B cell (primary cell): Measurements from ENCODE around the gene EMP1. TPM values are rescaled to one million over a fixed set of nuclear protein-coding genes. Genes with fewer than 3 reads are reported as not detected.
A peak's percentile ranks its signal among the peaks of the same experiment; 100 is the strongest.

ENCODE experiments used
- ATAC-seq: fragments of 200-7000 bp; cut with Tn5 transposase; one replicate; pipeline ENCODE4 v1.10.0; 2021; ENCODE audit warnings: low read depth, mild to moderate bottlenecking, moderate number of reproducible peaks, moderate library complexity
- CTCF ChIA-PET: fragments of 350-600 bp; sonication (Branson Sonifier 250); formaldehyde crosslinking; loops from one replicate; lab custom pipeline; 2021; ENCODE audit warnings: antibody characterized with exemption, inconsistent platforms; lab: Charles Lee
- POLR2A ChIA-PET: fragments of 350-600 bp; sonication (Branson Sonifier 250); formaldehyde crosslinking; loops from one replicate; lab custom pipeline; 2021; ENCODE audit warnings: antibody characterized with exemption; lab: Charles Lee
- DNase-seq: peaks from one replicate; pipeline ENCODE4 v3.0.0; 2013
- H2AFZ ChIP-seq: 2 replicates; pipeline ENCODE4 v1.6.1; 2012; ENCODE audit warnings: mild to moderate bottlenecking, low read depth, low read length; ENCODE audit not compliant: insufficient read depth, poor library complexity, severe bottlenecking
- H3K27ac ChIP-seq, 2 donors: 1 replicate in 1 of 2; 2 replicates in 1 of 2; pipeline ENCODE4 v1.5.1; 2012 to 2013; ENCODE audit warnings: low read length in 2 of 2, mild to moderate bottlenecking in 2 of 2, moderate library complexity in 1 of 2
- H3K27me3 ChIP-seq, 4 experiments: fragments of 200-600 bp in 1 of 4; sonication (generic) in 1 of 4; replicated peaks in 1 of 4; 1 replicate in 2 of 4; 2 replicates in 2 of 4; pipeline versions ENCODE4 v1.6.1 to v1.7.0; 2013 to 2016; ENCODE audit warnings: low read length in 3 of 4, mild to moderate bottlenecking in 2 of 4, mixed read lengths in 1 of 4, moderate library complexity in 1 of 4; ENCODE audit not compliant: insufficient read depth in 4 of 4, control insufficient read depth in 3 of 4; ENCODE audit errors: control extremely low read depth in 1 of 4
- H3K36me3 ChIP-seq, 2 experiments: replicated peaks in 1 of 2; 1 replicate in 1 of 2; 2 replicates in 1 of 2; pipeline versions ENCODE4 v1.6.1 to v1.7.1; 2013; ENCODE audit warnings: low read length in 1 of 2; ENCODE audit not compliant: insufficient read depth in 2 of 2, control insufficient read depth in 1 of 2; ENCODE audit errors: control extremely low read depth in 1 of 2, extremely low read depth in 1 of 2
- H3K4me1 ChIP-seq, 2 donors: fragments of 200-600 bp in 1 of 2; sonication (generic) in 1 of 2; 1 replicate in 1 of 2; 2 replicates in 1 of 2; pipeline versions ENCODE4 v1.5.1 to v1.6.1; 2013 to 2017; ENCODE audit warnings: low read length in 2 of 2; ENCODE audit not compliant: control insufficient read depth in 2 of 2, insufficient read depth in 2 of 2
- H3K4me2 ChIP-seq: replicated peaks from 2 replicates; pipeline ENCODE3; 2012; ENCODE audit warnings: mild to moderate bottlenecking, low read depth, low read length; ENCODE audit not compliant: poor library complexity, severe bottlenecking
- H3K4me3 ChIP-seq, 5 experiments: fragments of 200-600 bp in 1 of 5; sonication (generic) in 1 of 5; 1 replicate in 3 of 5; 2 replicates in 2 of 5; pipeline versions ENCODE4 v1.5.1 to v1.7.0; 2011 to 2016; ENCODE audit warnings: low read length in 4 of 5, mild to moderate bottlenecking in 4 of 5, low read depth in 2 of 5, control low read depth in 1 of 5, moderate library complexity in 1 of 5; ENCODE audit not compliant: insufficient read depth in 1 of 5; ENCODE audit errors: control extremely low read depth in 1 of 5, extremely low read depth in 1 of 5
- H3K79me2 ChIP-seq: fragments of 200-600 bp; sonication (generic); one replicate; pipeline ENCODE4 v1.6.0; 2016; ENCODE audit warnings: low read length; ENCODE audit not compliant: control insufficient read depth, insufficient read depth
- H3K9ac ChIP-seq: fragments of 200-600 bp; sonication (generic); 2 replicates; pipeline ENCODE4 v1.6.1; 2017; ENCODE audit warnings: mild to moderate bottlenecking, low read length, moderate library complexity
- H3K9me3 ChIP-seq, 3 donors: one replicate each; pipeline versions ENCODE4 v1.6.1 to v1.7.1; 2013; ENCODE audit warnings: low read length in 2 of 3; ENCODE audit not compliant: control insufficient read depth in 2 of 3, insufficient read depth in 1 of 3; ENCODE audit errors: control extremely low read depth in 1 of 3
- H4K20me1 ChIP-seq: 2 replicates; pipeline ENCODE4 v1.6.0; 2012; ENCODE audit warnings: mild to moderate bottlenecking, low read length; ENCODE audit not compliant: insufficient read depth, control insufficient read depth, poor library complexity, severe bottlenecking
- H3K27ac Mint-ChIP-seq: one replicate; pipeline ENCODE4 v1.8.0; 2021; ENCODE audit warnings: mixed read lengths
- H3K27me3 Mint-ChIP-seq: one replicate; pipeline ENCODE4 v1.8.0; 2021; ENCODE audit warnings: mixed read lengths
- H3K4me1 Mint-ChIP-seq: one replicate; pipeline ENCODE4 v1.8.0; 2021; ENCODE audit warnings: mixed read lengths
- H3K4me3 Mint-ChIP-seq: one replicate; pipeline ENCODE4 v1.8.0; 2021; ENCODE audit warnings: mixed read lengths
- H3K9me3 Mint-ChIP-seq: one replicate; pipeline ENCODE4 v1.8.0; 2022; ENCODE audit warnings: mixed read lengths; ENCODE audit not compliant: insufficient read depth
- EZH2 ChIP-seq: IDR thresholded peaks from 2 replicates; pipeline ENCODE4 v1.6.1; 2012; ENCODE audit warnings: borderline replicate concordance, low read depth, mild to moderate bottlenecking, moderate library complexity, low read length; ENCODE audit not compliant: insufficient read depth, poor library complexity, severe bottlenecking
- WGBS: methylation state at CpG from one replicate; pipeline ENCODE4 v1.1.5; 2013; ENCODE audit warnings: missing lambda C conversion rate; ENCODE audit not compliant: insufficient coverage; 5-methylcytosine and 5-hydroxymethylcytosine counted together
- intact Hi-C: fragments of 100-400 bp; cut with micrococcal nuclease; formaldehyde crosslinking; loops from one replicate; pipeline ENCODE4 v1.10.0; 2022
- polyA plus RNA-seq: library from polyadenylated mRNA; depleted of rRNA; stranded (reverse); fragments of >200 nt; gene quantifications from 2 replicates; pipeline ENCODE4 v1.2.3, GENCODE V29; 2012
- total RNA-seq, 2 donors: library from RNA; stranded (reverse); fragments of 120-200 nt in 1 of 2; gene quantifications; 1 replicate in 1 of 2; 2 replicates in 1 of 2; pipeline versions ENCODE4 v1.2.3 to v1.2.4, GENCODE V29; 2013 to 2022
- TF ChIP-seq, protein P1 (sequence below): fragments of 200-600 bp; IDR thresholded peaks from one replicate; pipeline ENCODE4 v1.8.0; 2022; ENCODE audit warnings: antibody characterized with exemption, mild to moderate bottlenecking

The EMP1 gene
- total and polyA plus RNA-seq, 2 donors (not counting 1 experiment from before 2014, with no cell fraction given): 0.07 to 0.64 TPM

DNA sequence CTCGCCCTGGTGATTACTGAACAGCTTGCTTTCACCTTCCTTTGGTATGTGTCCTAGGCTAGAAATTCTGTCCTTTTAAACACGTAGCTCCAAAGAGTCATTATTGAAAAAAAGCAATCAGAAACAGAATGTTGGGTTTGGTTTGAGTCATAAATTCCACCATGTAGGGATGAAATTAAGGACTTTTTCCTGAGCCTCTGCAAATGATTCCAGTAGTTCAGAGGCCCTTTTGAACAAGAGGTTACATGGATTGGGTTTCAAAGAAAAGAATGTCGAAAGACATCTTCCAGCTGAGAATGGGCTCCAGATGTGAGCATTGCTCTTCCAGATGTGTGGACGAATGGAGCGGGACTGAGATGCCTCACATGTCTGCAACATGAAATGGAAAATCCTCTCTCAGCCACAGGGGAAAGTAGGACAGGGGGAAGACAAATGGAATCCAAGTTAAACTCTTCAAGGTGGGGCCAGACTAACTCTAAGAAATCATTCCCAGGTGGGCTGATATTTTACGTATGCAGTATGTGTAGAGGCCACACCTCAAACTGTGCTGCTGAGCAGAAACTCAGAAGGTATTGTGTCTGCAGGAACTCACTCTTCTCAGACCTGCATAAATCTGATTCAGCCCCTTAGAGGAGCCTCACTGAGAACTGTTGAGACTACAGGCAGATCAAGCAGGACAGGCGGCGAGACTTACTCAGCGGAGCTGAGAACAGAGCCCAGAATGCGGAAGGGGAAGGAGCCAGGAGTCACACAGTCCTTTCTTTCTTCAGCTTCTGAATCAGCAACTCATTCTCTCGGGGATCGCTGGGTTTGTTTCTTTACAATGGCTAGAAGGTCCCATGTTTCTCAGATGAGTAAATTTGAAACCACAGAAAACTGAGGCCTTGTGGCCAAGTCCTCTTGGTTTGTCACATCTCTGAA, 23.3 kb upstream of the EMP1 start:
- CTCF ChIA-PET: interaction anchor here (1.3 kb wide), 1 partner anchor 39 kb away, joined by 4 read pairs; no protein-coding TSS in a partner anchor
- intact Hi-C loops: loop anchor here (2.0 kb wide), 1 partner anchor 24 kb away; the partner anchor contains the start of gene EMP1

More for the DNA sequence above, 23.3 kb upstream of the EMP1 start:
- Histone ChIP-seq H3K4me2 (peak overlapping the region; percentile 7), H3K79me2 (no peaks in the 10 kb centered on the region), H4K20me1 (no peaks in the 10 kb centered on the region), H3K27ac (no peak overlapping the region), H3K9ac (no peak overlapping the region), H3K27me3 (peaks cover 0 to 20% (median 4%) of the 10 kb centered on the region in 4 experiments), H2AFZ (peak overlapping the region; percentile 42), H3K9me3 (peaks cover 0 to 3% (median 0%) of the 10 kb centered on the region in 3 donors), H3K4me3 (no peak overlapping the region), H3K4me1 (peaks cover 10 to 18% of the 10 kb centered on the region in 2 donors), H3K36me3 (no peaks in the 10 kb centered on the region)
- H3K27ac Mint-ChIP-seq: no peak overlapping the region
- WGBS: 31% methylated on average over 9 of the region's 12 CpGs
- no peaks in the 10 kb centered on the region for H3K9me3 Mint-ChIP-seq
- ATAC-seq: peak; percentile 79
- DNase-seq: peak; percentile 46
- H3K4me1 Mint-ChIP-seq: peaks cover 17% of the 10 kb centered on the region
- peaks cover 42% of the 10 kb centered on the region for H3K27me3 Mint-ChIP-seq
- no peak overlapping the region for H3K4me3 Mint-ChIP-seq
- POLR2A ChIA-PET: no interaction called here
- no peak for TF ChIP-seq EZH2
- TF ChIP-seq, protein P1, sequence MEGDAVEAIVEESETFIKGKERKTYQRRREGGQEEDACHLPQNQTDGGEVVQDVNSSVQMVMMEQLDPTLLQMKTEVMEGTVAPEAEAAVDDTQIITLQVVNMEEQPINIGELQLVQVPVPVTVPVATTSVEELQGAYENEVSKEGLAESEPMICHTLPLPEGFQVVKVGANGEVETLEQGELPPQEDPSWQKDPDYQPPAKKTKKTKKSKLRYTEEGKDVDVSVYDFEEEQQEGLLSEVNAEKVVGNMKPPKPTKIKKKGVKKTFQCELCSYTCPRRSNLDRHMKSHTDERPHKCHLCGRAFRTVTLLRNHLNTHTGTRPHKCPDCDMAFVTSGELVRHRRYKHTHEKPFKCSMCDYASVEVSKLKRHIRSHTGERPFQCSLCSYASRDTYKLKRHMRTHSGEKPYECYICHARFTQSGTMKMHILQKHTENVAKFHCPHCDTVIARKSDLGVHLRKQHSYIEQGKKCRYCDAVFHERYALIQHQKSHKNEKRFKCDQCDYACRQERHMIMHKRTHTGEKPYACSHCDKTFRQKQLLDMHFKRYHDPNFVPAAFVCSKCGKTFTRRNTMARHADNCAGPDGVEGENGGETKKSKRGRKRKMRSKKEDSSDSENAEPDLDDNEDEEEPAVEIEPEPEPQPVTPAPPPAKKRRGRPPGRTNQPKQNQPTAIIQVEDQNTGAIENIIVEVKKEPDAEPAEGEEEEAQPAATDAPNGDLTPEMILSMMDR: no peak
